SK-N-SH (cell line): Measurements from ENCODE around the gene PRR18. TPM values are rescaled to one million over a fixed set of nuclear protein-coding genes. Genes with fewer than 3 reads are reported as not detected.

Experiments used
- CTCF ChIA-PET: fragments of 300-600, 350-600 bp; formaldehyde crosslinking; extraction: SDS; loops from one replicate; lab custom pipeline; 2021; lab: Yijun Ruan, JAX
- POLR2A ChIA-PET: fragments of 350-600 bp; sonication (Branson Sonifier 250); formaldehyde crosslinking; extraction: SDS; loops from one replicate; lab custom pipeline; 2020; ENCODE audit warnings: antibody characterized with exemption, inconsistent platforms; lab: Yijun Ruan, JAX
- DNase-seq: peaks from one replicate; pipeline ENCODE4 v3.0.0; 2012
- H2AFZ ChIP-seq: fragments of 200-600 bp; sonication (generic); 2 replicates; pipeline ENCODE4 v1.8.1; 2016; ENCODE audit warnings: antibody characterized with exemption, mild to moderate bottlenecking, low read depth
- H3F3A ChIP-seq: fragments of 200-600 bp; sonication (generic); replicated peaks from 2 replicates; pipeline ENCODE3; 2016; ENCODE audit warnings: antibody characterized with exemption, mild to moderate bottlenecking; ENCODE audit not compliant: insufficient read depth
- H3K27ac ChIP-seq, 2 experiments: fragments of 200-500 bp in 1 of 2; fragments of 200-600 bp in 1 of 2; sonication (Bioruptor generic) in 1 of 2; sonication (generic), shearing (Covaris generic) in 1 of 2; 2 replicates each; pipeline versions ENCODE4 v1.5.1 to v1.6.1; 2014 to 2016; ENCODE audit warnings: low read depth in 2 of 2, inconsistent platforms in 1 of 2, low read length in 1 of 2, mild to moderate bottlenecking in 1 of 2, mixed read lengths in 1 of 2
- H3K27me3 ChIP-seq: fragments of 200-600 bp; sonication (generic), shearing (Covaris generic); 2 replicates; pipeline ENCODE4 v1.6.1; 2016; ENCODE audit warnings: mixed run types; ENCODE audit not compliant: insufficient read depth
- H3K36me3 ChIP-seq, 2 experiments: fragments of 200-500 bp in 1 of 2; fragments of 200-600 bp in 1 of 2; sonication (Bioruptor generic) in 1 of 2; sonication (generic) in 1 of 2; replicated peaks in 1 of 2; 2 replicates each; pipeline versions ENCODE3 to v1.5.1; 2014 to 2016; ENCODE audit warnings: low read length in 1 of 2, mild to moderate bottlenecking in 1 of 2; ENCODE audit not compliant: insufficient read depth in 2 of 2, control insufficient read depth in 1 of 2
- H3K4me1 ChIP-seq, 2 experiments: fragments of 200-500 bp in 1 of 2; fragments of 200-600 bp in 1 of 2; sonication (Bioruptor generic) in 1 of 2; sonication (generic), shearing (Covaris generic) in 1 of 2; 2 replicates each; pipeline versions ENCODE4 v1.5.1 to v1.6.1; 2014 to 2016; ENCODE audit warnings: low read depth in 1 of 2, low read length in 1 of 2, mixed run types in 1 of 2; ENCODE audit not compliant: insufficient read depth in 2 of 2, control insufficient read depth in 1 of 2
- H3K4me2 ChIP-seq: fragments of 200-600 bp; sonication (generic), shearing (Covaris generic); 2 replicates; pipeline ENCODE4 v1.6.1; 2017; ENCODE audit warnings: mixed run types
- H3K4me3 ChIP-seq, 2 experiments: fragments of 200-500 bp in 1 of 2; fragments of 200-600 bp in 1 of 2; sonication (Bioruptor generic) in 1 of 2; sonication (generic), shearing (Covaris generic) in 1 of 2; 2 replicates each; pipeline versions ENCODE4 v1.5.1 to v1.8.1; 2014 to 2016; ENCODE audit warnings: low read depth in 2 of 2, inconsistent platforms in 1 of 2, low read length in 1 of 2, mild to moderate bottlenecking in 1 of 2, mixed read lengths in 1 of 2, moderate library complexity in 1 of 2
- H3K79me2 ChIP-seq: fragments of 200-600 bp; sonication (generic); 2 replicates; pipeline ENCODE4 v1.8.1; 2017; ENCODE audit warnings: mild to moderate bottlenecking; ENCODE audit not compliant: insufficient read depth
- H3K9ac ChIP-seq: fragments of 200-600 bp; sonication (generic); 2 replicates; pipeline ENCODE4 v1.6.1; 2017; ENCODE audit warnings: mixed run types
- H3K9me2 ChIP-seq: fragments of 200-600 bp; sonication (generic); 2 replicates; pipeline ENCODE4 v1.6.1; 2017; ENCODE audit warnings: mixed run types
- H3K9me3 ChIP-seq: fragments of 200-600 bp; sonication (generic); 2 replicates; pipeline ENCODE4 v1.6.1; 2017; ENCODE audit warnings: mixed run types, mild to moderate bottlenecking, moderate library complexity
- H4K20me1 ChIP-seq: fragments of 200-600 bp; sonication (generic); 2 replicates; pipeline ENCODE4 v1.6.1; 2017; ENCODE audit warnings: mild to moderate bottlenecking, mixed run types; ENCODE audit not compliant: insufficient read depth
- CHD2 ChIP-seq: fragments of 150-350 bp; IDR thresholded peaks from 2 replicates; pipeline ENCODE4 v1.6.1; 2018; ENCODE audit warnings: low read length; ENCODE audit not compliant: partially characterized antibody
- FOSL2 ChIP-seq: IDR thresholded peaks from 2 replicates; pipeline ENCODE4 v1.4.0; 2012; ENCODE audit warnings: low read depth, mild to moderate bottlenecking, moderate library complexity, borderline replicate concordance
- MXI1 ChIP-seq: IDR thresholded peaks from 2 replicates; pipeline ENCODE4 v1.6.1; 2012; ENCODE audit warnings: mild to moderate bottlenecking, low read depth, low read length, improper control_type of control experiment
- RAD21 ChIP-seq: IDR thresholded peaks from 2 replicates; pipeline ENCODE4 v1.6.1; 2012; ENCODE audit warnings: mild to moderate bottlenecking, low read length
- REST ChIP-seq: IDR thresholded peaks from 2 replicates; pipeline ENCODE4 v1.6.1; 2012; ENCODE audit warnings: mild to moderate bottlenecking, low read depth, low read length, moderate library complexity
- RXRA ChIP-seq: IDR thresholded peaks from 2 replicates; pipeline ENCODE4 v1.4.0; 2012; ENCODE audit warnings: low read depth, mild to moderate bottlenecking, borderline replicate concordance
- SIN3A ChIP-seq: IDR thresholded peaks from 2 replicates; pipeline ENCODE4 v1.6.1; 2012; ENCODE audit warnings: low read depth, mild to moderate bottlenecking, low read length, moderate library complexity, borderline replicate concordance
- TCF12 ChIP-seq: IDR thresholded peaks from 2 replicates; pipeline ENCODE4 v1.4.0; 2012
- TEAD4 ChIP-seq: IDR thresholded peaks from 2 replicates; pipeline ENCODE4 v1.4.0; 2012; ENCODE audit warnings: mild to moderate bottlenecking, borderline replicate concordance; ENCODE audit not compliant: insufficient read depth
- YY1 ChIP-seq: IDR thresholded peaks from 2 replicates; pipeline ENCODE4 v1.4.0; 2012; ENCODE audit warnings: low read depth, mild to moderate bottlenecking
- WGBS: methylation state at CpG from one replicate; pipeline ENCODE4 v1.1.6; 2017; ENCODE audit warnings: low lambda C conversion rate; 5-methylcytosine and 5-hydroxymethylcytosine counted together
- polyA plus RNA-seq, 3 experiments: library from polyadenylated mRNA; depleted of rRNA; stranded (reverse); fragments of >200 nt; gene quantifications; 2 replicates each; pipeline ENCODE4 v1.2.3, GENCODE V29; 2012
- TF ChIP-seq, protein P1 (sequence below): IDR thresholded peaks from 2 replicates; pipeline ENCODE4 v1.4.0; 2012; ENCODE audit warnings: low read depth, borderline replicate concordance
- TF ChIP-seq, protein P2 (sequence below): IDR thresholded peaks from 2 replicates; pipeline ENCODE4; 2012
- TF ChIP-seq, protein P3 (sequence below): IDR thresholded peaks from 2 replicates; pipeline ENCODE4 v1.4.0; 2012; ENCODE audit warnings: low read depth, borderline replicate concordance
- TF ChIP-seq, protein P4 (sequence below): fragments of 150-350 bp; IDR thresholded peaks from 2 replicates; pipeline ENCODE4 v1.6.1; 2016; ENCODE audit warnings: mild to moderate bottlenecking, low read depth, low read length

Gene PRR18
- polyA plus RNA-seq, 1 of the 3 experiments (the other 2 are of a cell fraction): 0.02 TPM

DNA sequence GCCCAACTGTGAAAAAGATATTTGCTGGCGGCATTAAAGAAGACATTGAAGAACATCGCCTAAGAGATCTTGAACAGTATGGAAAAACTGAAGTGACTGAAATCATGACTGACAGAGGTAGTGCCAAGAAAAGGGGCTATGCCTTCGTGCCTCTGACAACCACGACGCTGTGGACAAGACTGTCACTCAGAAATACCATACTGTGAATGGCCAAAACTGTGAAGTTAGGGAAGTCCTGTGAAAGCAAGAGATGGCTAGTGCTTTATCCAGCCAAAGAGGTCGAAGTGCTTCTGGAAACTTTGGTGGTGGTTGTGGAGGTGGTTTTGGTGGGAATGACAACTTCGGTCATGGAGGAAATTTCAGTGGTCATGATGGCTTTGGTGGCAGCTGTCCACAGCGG is 26.7 kb upstream of the PRR18 start (continued):
- TF ChIP-seq, protein P1, sequence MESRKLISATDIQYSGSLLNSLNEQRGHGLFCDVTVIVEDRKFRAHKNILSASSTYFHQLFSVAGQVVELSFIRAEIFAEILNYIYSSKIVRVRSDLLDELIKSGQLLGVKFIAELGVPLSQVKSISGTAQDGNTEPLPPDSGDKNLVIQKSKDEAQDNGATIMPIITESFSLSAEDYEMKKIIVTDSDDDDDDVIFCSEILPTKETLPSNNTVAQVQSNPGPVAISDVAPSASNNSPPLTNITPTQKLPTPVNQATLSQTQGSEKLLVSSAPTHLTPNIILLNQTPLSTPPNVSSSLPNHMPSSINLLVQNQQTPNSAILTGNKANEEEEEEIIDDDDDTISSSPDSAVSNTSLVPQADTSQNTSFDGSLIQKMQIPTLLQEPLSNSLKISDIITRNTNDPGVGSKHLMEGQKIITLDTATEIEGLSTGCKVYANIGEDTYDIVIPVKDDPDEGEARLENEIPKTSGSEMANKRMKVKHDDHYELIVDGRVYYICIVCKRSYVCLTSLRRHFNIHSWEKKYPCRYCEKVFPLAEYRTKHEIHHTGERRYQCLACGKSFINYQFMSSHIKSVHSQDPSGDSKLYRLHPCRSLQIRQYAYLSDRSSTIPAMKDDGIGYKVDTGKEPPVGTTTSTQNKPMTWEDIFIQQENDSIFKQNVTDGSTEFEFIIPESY: no peak
- TF ChIP-seq, protein P2, sequence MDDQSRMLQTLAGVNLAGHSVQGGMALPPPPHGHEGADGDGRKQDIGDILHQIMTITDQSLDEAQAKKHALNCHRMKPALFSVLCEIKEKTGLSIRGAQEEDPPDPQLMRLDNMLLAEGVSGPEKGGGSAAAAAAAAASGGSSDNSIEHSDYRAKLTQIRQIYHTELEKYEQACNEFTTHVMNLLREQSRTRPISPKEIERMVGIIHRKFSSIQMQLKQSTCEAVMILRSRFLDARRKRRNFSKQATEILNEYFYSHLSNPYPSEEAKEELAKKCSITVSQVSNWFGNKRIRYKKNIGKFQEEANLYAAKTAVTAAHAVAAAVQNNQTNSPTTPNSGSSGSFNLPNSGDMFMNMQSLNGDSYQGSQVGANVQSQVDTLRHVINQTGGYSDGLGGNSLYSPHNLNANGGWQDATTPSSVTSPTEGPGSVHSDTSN: no peak

- ChIA-PET CTCF (interaction anchor here (1.3 to 1.5 kb wide), 2 partner anchors 48 to 67 kb away, joined by 4 read pairs; no protein-coding TSS in a partner anchor), POLR2A (interaction anchor here (0.6 kb wide), 1 partner anchor 13 kb away, joined by 3 read pairs; no protein-coding TSS in a partner anchor)
- H3F3A ChIP-seq: peaks cover 5% of the 10 kb centered on the region
- no peaks in the 10 kb centered on the region for H3K9me2 ChIP-seq
- no peak overlapping the region for H3K9ac ChIP-seq
- 96% methylated on average over 23 of the region's 23 CpGs for WGBS
- H3K4me3 ChIP-seq: no peak overlapping the region
- TF ChIP-seq YY1 (no peak), FOSL2 (no peak), CHD2 (no peak), TCF12 (no peak), SIN3A (no peak), TEAD4 (no peak), REST (no peak), RXRA (no peak), MXI1 (no peak), RAD21 (no peak)
- TF ChIP-seq, protein P3, sequence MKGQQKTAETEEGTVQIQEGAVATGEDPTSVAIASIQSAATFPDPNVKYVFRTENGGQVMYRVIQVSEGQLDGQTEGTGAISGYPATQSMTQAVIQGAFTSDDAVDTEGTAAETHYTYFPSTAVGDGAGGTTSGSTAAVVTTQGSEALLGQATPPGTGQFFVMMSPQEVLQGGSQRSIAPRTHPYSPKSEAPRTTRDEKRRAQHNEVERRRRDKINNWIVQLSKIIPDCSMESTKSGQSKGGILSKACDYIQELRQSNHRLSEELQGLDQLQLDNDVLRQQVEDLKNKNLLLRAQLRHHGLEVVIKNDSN: no peak
- TF ChIP-seq, protein P4, sequence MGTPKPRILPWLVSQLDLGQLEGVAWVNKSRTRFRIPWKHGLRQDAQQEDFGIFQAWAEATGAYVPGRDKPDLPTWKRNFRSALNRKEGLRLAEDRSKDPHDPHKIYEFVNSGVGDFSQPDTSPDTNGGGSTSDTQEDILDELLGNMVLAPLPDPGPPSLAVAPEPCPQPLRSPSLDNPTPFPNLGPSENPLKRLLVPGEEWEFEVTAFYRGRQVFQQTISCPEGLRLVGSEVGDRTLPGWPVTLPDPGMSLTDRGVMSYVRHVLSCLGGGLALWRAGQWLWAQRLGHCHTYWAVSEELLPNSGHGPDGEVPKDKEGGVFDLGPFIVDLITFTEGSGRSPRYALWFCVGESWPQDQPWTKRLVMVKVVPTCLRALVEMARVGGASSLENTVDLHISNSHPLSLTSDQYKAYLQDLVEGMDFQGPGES: no peak
- peaks cover 0 to 8% of the 10 kb centered on the region in 2 experiments; a peak in 2 of 4 replicates for H3K4me1 ChIP-seq
- DNase-seq: no peak
- no peaks in the 10 kb centered on the region for H3K27me3 ChIP-seq
- H3K9me3 ChIP-seq: no peaks in the 10 kb centered on the region
- no peak overlapping the region for H3K4me2 ChIP-seq
- H4K20me1 ChIP-seq: peaks cover 78% of the 10 kb centered on the region
- H3K36me3 ChIP-seq: peaks cover 6 to 33% of the 10 kb centered on the region in 2 experiments
- no peak overlapping the region for H3K27ac ChIP-seq
- H2AFZ ChIP-seq: no peak overlapping the region
- peaks cover 99% of the 10 kb centered on the region for H3K79me2 ChIP-seq
These were observed 25.2 kb upstream of the PRR18 start for GRCh38 chr6:166333172-166333995.
